Natural killer cell (primary cell): ENCODE results near the gene ANXA2R. TPM values are rescaled to one million over a fixed set of nuclear protein-coding genes. Genes with fewer than 3 reads are reported as not detected.

Experiments used
- ATAC-seq, 3 donors: fragments of 150-1000 bp in 2 of 3; fragments of 200-7000 bp in 1 of 3; cut with Tn5 transposase; 1 replicate in 1 of 3; 2 replicates in 2 of 3; pipeline ENCODE4 v1.10.0; 2021; ENCODE audit warnings: mild to moderate bottlenecking in 2 of 3, moderate library complexity in 2 of 3
- DNase-seq, 2 donors: peaks; one replicate each; pipeline versions ENCODE4 v3.0.0 to v3.0.0-alpha.2; 2013 to 2021; ENCODE audit warnings: mixed read lengths in 1 of 2
- H3K27ac ChIP-seq: one replicate; pipeline ENCODE4 v1.5.1; 2013; ENCODE audit warnings: mild to moderate bottlenecking, low read length
- H3K27me3 ChIP-seq: one replicate; pipeline ENCODE4 v1.6.1; 2013; ENCODE audit warnings: low read length; ENCODE audit not compliant: control insufficient read depth, insufficient read depth
- H3K36me3 ChIP-seq: one replicate; pipeline ENCODE4 v1.6.1; 2013; ENCODE audit warnings: low read length; ENCODE audit not compliant: control insufficient read depth, insufficient read depth
- H3K4me1 ChIP-seq: one replicate; pipeline ENCODE4 v1.6.1; 2013; ENCODE audit warnings: low read length; ENCODE audit not compliant: control insufficient read depth, insufficient read depth
- H3K4me3 ChIP-seq: one replicate; pipeline ENCODE4 v1.5.1; 2013; ENCODE audit warnings: low read length
- H3K9me3 ChIP-seq: one replicate; pipeline ENCODE4 v1.6.1; 2013; ENCODE audit warnings: low read length; ENCODE audit not compliant: control insufficient read depth, insufficient read depth
- H3K27ac Mint-ChIP-seq, 2 donors: one replicate each; pipeline ENCODE4 v1.8.0; 2022; ENCODE audit warnings: mild to moderate bottlenecking in 2 of 2, mixed read lengths in 2 of 2, moderate library complexity in 1 of 2
- H3K27me3 Mint-ChIP-seq, 2 donors: one replicate each; pipeline ENCODE4 v1.8.0; 2022; ENCODE audit warnings: low read depth in 2 of 2, mixed read lengths in 2 of 2
- H3K36me3 Mint-ChIP-seq: one replicate; pipeline ENCODE4 v1.8.0; 2022; ENCODE audit warnings: mixed read lengths
- H3K4me1 Mint-ChIP-seq, 2 donors: one replicate each; pipeline ENCODE4 v1.8.0; 2022; ENCODE audit warnings: mixed read lengths in 2 of 2
- H3K4me3 Mint-ChIP-seq: one replicate; pipeline ENCODE4 v1.8.0; 2022; ENCODE audit warnings: mild to moderate bottlenecking, moderate library complexity, mixed read lengths
- H3K9me3 Mint-ChIP-seq, 2 donors: one replicate each; pipeline ENCODE4 v1.8.0; 2022; ENCODE audit warnings: mixed read lengths in 2 of 2
- WGBS: methylation state at CpG from one replicate; pipeline ENCODE4 v1.1.7; 2013; ENCODE audit warnings: missing lambda C conversion rate; ENCODE audit not compliant: insufficient coverage; 5-methylcytosine and 5-hydroxymethylcytosine counted together
- intact Hi-C: fragments of 100-400 bp; cut with micrococcal nuclease; formaldehyde crosslinking; loops from one replicate; pipeline ENCODE4 v1.14.2; 2022
- total RNA-seq, 4 donors: library from RNA; stranded (reverse); fragments of 120-200 nt in 1 of 4; gene quantifications; one replicate each; pipeline versions ENCODE4 v1.2.3 to v1.2.4, GENCODE V29; 2013 to 2022
- TF ChIP-seq, protein P1 (sequence below): fragments of 200-600 bp; IDR thresholded peaks from one replicate; pipeline ENCODE4 v1.8.0; 2022; ENCODE audit warnings: antibody characterized with exemption

ANXA2R gene
- total RNA-seq, 3 donors from 2014 or later (not counting 1 experiment from before 2014, with no cell fraction given) = 34.3 to 55.2 (median 38.0) TPM

DNA sequence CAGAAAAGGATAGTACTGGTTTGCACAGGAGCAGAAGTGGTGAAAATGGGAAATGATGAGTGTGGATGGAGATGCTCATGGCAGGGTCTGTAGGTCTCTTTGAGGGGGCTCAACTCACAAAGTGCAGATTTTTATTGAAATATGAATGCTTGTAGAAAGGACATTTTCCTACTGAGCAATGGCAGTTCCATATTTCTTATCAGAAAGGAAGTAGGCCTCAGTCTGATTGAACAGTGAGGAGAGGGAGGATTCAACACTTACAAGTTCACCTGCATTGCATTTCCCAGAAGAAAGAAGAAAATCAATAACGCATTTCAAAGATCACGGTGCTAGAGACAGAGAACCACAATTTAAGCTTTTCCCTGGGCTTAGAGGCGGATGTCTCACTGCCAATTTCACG is 49.2 kb downstream of the ANXA2R start:
- WGBS = 58% methylated on average over 4 of the region's 4 CpGs
- intact Hi-C loops = loop anchor here (5.0 to 10.0 kb wide), 2 partner anchors 131 to 494 kb away; partner anchors contain the start of genes TMEM267 and ZNF131
- DNase-seq = peak in 1 of 2 donors; percentile 41
- no peaks in the 10 kb centered on the region for H3K9me3 ChIP-seq
- no peaks in the 10 kb centered on the region for H3K36me3 Mint-ChIP-seq
- H3K27me3 ChIP-seq = no peaks in the 10 kb centered on the region
- no peaks in the 10 kb centered on the region for H3K27me3 Mint-ChIP-seq
- no peak for ATAC-seq
- H3K9me3 Mint-ChIP-seq = no peaks in the 10 kb centered on the region
- H3K4me3 ChIP-seq = peak overlapping the region; percentile 69
- peak overlapping the region; percentile 98 for H3K4me3 Mint-ChIP-seq
- H3K27ac ChIP-seq = peak overlapping the region; percentile 95
- peak overlapping the region; percentile 95 to 99 for H3K27ac Mint-ChIP-seq
- H3K36me3 ChIP-seq = no peaks in the 10 kb centered on the region
- H3K4me1 ChIP-seq = peaks cover 37% of the 10 kb centered on the region
- peaks cover 76 to 77% of the 10 kb centered on the region in 2 donors for H3K4me1 Mint-ChIP-seq
- TF ChIP-seq, protein P1, sequence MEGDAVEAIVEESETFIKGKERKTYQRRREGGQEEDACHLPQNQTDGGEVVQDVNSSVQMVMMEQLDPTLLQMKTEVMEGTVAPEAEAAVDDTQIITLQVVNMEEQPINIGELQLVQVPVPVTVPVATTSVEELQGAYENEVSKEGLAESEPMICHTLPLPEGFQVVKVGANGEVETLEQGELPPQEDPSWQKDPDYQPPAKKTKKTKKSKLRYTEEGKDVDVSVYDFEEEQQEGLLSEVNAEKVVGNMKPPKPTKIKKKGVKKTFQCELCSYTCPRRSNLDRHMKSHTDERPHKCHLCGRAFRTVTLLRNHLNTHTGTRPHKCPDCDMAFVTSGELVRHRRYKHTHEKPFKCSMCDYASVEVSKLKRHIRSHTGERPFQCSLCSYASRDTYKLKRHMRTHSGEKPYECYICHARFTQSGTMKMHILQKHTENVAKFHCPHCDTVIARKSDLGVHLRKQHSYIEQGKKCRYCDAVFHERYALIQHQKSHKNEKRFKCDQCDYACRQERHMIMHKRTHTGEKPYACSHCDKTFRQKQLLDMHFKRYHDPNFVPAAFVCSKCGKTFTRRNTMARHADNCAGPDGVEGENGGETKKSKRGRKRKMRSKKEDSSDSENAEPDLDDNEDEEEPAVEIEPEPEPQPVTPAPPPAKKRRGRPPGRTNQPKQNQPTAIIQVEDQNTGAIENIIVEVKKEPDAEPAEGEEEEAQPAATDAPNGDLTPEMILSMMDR = no peak

Other genes starting within 250 kb of the ANXA2R start
- gene SELENOP, start 228.4 kb downstream of the ANXA2R start, total RNA-seq = 1 to 10 TPM in 2 of 3 donors, under 1 TPM in 1; 0.75 to 1.8 (median 1.1) TPM
- gene ZNF131, start 80.6 kb upstream of the ANXA2R start, total RNA-seq = 10 to 100 TPM; 69.0 to 84.0 (median 83.5) TPM
- gene NIM1K, start 151.9 kb upstream of the ANXA2R start, total RNA-seq = under 1 TPM; 0.28 to 0.40 (median 0.36) TPM